ENCODE results near the gene SCO2. TPM values are rescaled to one million over a fixed set of nuclear protein-coding genes. Genes with fewer than 3 reads are reported as not detected.

Gene SCO2
- total RNA-seq, 1 donor from 2014 or later, result 0.52 TPM

DNA sequence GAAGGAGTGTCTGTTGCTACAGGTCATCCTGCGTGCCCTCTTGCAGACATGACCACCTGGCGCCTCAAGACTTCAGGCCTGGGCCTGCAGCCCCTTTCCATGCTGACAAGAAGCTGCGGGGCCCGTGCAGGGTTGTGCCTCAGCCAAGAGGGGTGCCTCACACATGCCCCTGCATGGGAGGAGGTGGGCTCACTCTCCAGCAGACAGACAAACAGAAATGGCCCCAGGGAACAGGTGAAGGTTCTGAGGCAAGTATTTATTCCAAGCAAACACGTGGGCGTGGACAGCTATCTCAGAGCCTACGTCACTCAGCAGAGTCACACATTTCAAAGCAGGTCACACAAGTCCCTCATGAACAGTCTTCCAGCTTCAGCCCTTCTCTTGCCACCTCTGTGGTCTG lies 43.2 kb upstream of the SCO2 start:
- Histone ChIP-seq H3K9ac (ENCODE audit: low read depth in 1 of 3, low read length in 3 of 3) (peak overlapping the region in 1 of 3 donors; percentile 8), H3K27me3 (ENCODE audit: control insufficient read depth in 3 of 3, insufficient read depth in 3 of 3, low read length in 3 of 3) (no peaks in the 10 kb centered on the region), H3K4me1 (ENCODE audit: control insufficient read depth in 3 of 3, insufficient read depth in 3 of 3, low read length in 3 of 3) (peaks cover 16 to 49% (median 31%) of the 10 kb centered on the region in 3 donors), H3K9me3 (ENCODE audit: control insufficient read depth in 3 of 3, low read length in 3 of 3) (no peaks in the 10 kb centered on the region), H3K4me3 (ENCODE audit: low read length in 3 of 3) (no peak overlapping the region), H3K27ac (ENCODE audit: low read depth, low read length) (no peak overlapping the region), H3K36me3 (ENCODE audit: control insufficient read depth in 3 of 3, insufficient read depth in 3 of 3, low read length in 3 of 3) (peaks cover 44 to 60% (median 56%) of the 10 kb centered on the region in 3 donors)

DNA sequence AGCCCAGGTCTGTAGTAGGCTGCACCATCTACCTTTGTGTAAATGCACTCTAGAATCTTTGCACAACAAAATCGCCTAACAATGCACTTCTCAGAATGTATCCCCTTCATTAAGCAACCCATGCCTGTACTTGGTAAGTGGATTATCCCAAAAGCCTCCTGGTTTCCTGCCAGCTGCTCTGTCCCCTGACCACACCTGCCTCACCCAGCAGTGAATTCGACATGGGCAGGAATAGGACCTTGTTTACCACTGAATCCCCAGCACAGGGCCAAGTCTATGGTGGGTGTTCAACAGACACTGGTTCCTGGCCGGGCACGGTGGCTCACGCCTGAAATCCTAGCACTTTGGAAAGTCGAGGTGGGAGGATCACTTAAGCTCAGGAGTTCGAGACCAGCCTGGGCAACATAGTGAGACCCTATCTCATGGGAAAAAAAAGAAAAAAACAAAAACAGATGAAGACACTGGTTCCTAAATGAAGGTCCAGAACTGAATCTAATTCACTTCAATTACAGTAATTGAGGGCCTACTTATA lies 42.4 kb upstream of the SCO2 start:
- no peak overlapping the region for H3K27ac ChIP-seq (ENCODE audit: low read depth, low read length)
- no peak overlapping the region for H3K9ac ChIP-seq (ENCODE audit: low read depth in 1 of 3, low read length in 3 of 3)
- H3K4me3 ChIP-seq (ENCODE audit: low read length in 3 of 3), result no peak overlapping the region
- peaks cover 23 to 51% (median 39%) of the 10 kb centered on the region in 3 donors for H3K4me1 ChIP-seq (ENCODE audit: control insufficient read depth in 3 of 3, insufficient read depth in 3 of 3, low read length in 3 of 3)
- H3K9me3 ChIP-seq (ENCODE audit: control insufficient read depth in 3 of 3, low read length in 3 of 3), result no peaks in the 10 kb centered on the region
- no peaks in the 10 kb centered on the region for H3K27me3 ChIP-seq (ENCODE audit: control insufficient read depth in 3 of 3, insufficient read depth in 3 of 3, low read length in 3 of 3)
- peaks cover 40 to 53% (median 48%) of the 10 kb centered on the region in 3 donors for H3K36me3 ChIP-seq (ENCODE audit: control insufficient read depth in 3 of 3, insufficient read depth in 3 of 3, low read length in 3 of 3)

DNA sequence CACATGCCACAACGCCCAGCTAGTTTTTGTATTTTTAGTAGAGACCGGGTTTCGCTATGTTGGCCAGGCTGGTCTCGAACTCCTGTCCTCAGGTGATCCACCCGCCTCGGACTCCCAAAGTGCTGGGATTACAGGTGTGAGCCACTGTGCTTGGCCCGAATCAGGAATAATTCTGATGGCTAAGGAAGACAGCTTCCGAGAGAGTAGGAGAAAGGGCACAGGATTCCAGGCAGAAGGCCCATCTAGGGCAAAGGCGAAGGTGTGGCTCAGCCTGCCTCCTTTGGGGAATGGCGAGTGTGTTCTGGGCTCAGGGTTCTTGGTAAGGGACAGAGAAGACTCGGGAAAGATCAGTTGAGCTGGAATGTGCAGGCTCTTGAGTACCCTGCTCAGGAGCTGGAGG lies 38.9 kb upstream of the SCO2 start:
- Histone ChIP-seq H3K4me3 (ENCODE audit: low read length in 3 of 3) (no peak overlapping the region), H3K27ac (ENCODE audit: low read depth, low read length) (no peak overlapping the region), H3K9ac (ENCODE audit: low read depth in 1 of 3, low read length in 3 of 3) (peak overlapping the region in 1 of 3 donors; percentile 50), H3K9me3 (ENCODE audit: control insufficient read depth in 3 of 3, low read length in 3 of 3) (no peaks in the 10 kb centered on the region), H3K4me1 (ENCODE audit: control insufficient read depth in 3 of 3, insufficient read depth in 3 of 3, low read length in 3 of 3) (peaks cover 10 to 19% (median 16%) of the 10 kb centered on the region in 3 donors), H3K27me3 (ENCODE audit: control insufficient read depth in 3 of 3, insufficient read depth in 3 of 3, low read length in 3 of 3) (no peaks in the 10 kb centered on the region), H3K36me3 (ENCODE audit: control insufficient read depth in 3 of 3, insufficient read depth in 3 of 3, low read length in 3 of 3) (peaks cover 12 to 18% (median 13%) of the 10 kb centered on the region in 3 donors)

DNA sequence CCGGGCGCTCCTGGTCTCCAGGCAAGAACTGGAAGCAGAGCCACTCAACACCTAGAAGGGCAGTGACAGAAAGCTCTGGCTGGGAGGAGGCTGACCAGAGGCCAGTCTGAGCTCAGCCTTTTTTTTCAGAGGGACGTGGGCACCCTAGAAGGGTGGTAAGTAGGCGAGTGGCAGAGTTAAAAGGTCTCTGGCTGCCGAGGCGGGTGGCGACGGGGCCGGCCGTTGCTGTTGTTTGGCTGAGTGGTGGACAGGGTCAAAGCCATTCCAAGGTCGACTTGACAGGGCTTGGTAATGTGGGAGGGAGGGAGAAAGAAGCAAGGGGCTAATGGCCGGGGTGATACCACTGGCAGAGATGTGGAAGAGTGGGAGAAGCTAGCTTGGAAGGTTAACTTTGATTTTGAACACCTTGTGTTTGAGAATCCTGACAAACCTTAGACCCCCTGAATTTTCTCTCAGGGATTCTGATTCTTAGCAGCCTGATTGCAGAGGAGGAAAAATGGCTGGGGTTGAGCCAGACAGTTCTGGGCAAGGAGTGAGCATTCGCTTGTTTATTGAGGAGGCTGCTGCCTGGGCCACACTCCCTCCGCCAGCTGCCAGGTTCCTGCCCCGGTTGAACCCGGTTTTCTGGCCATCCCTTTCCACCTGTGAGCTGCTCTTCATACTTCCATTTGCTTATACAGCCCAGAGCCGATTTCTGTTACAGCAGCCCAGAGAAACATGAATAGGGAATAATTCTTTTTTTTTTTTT lies 38.2 kb upstream of the SCO2 start:
- Histone ChIP-seq H3K4me1 (ENCODE audit: control insufficient read depth in 3 of 3, insufficient read depth in 3 of 3, low read length in 3 of 3) (peaks cover 10 to 19% (median 12%) of the 10 kb centered on the region in 3 donors), H3K36me3 (ENCODE audit: control insufficient read depth in 3 of 3, insufficient read depth in 3 of 3, low read length in 3 of 3) (peaks cover 6 to 11% (median 6%) of the 10 kb centered on the region in 3 donors), H3K4me3 (ENCODE audit: low read length in 3 of 3) (peak overlapping the region; percentile 85 to 90 (median 90)), H3K27me3 (ENCODE audit: control insufficient read depth in 3 of 3, insufficient read depth in 3 of 3, low read length in 3 of 3) (peaks cover 0 to 3% (median under 1%) of the 10 kb centered on the region in 3 donors), H3K27ac (ENCODE audit: low read depth, low read length) (peak overlapping the region; percentile 90), H3K9me3 (ENCODE audit: control insufficient read depth in 3 of 3, low read length in 3 of 3) (no peaks in the 10 kb centered on the region), H3K9ac (ENCODE audit: low read depth in 1 of 3, low read length in 3 of 3) (peak overlapping the region; percentile 83 to 94 (median 91))

DNA sequence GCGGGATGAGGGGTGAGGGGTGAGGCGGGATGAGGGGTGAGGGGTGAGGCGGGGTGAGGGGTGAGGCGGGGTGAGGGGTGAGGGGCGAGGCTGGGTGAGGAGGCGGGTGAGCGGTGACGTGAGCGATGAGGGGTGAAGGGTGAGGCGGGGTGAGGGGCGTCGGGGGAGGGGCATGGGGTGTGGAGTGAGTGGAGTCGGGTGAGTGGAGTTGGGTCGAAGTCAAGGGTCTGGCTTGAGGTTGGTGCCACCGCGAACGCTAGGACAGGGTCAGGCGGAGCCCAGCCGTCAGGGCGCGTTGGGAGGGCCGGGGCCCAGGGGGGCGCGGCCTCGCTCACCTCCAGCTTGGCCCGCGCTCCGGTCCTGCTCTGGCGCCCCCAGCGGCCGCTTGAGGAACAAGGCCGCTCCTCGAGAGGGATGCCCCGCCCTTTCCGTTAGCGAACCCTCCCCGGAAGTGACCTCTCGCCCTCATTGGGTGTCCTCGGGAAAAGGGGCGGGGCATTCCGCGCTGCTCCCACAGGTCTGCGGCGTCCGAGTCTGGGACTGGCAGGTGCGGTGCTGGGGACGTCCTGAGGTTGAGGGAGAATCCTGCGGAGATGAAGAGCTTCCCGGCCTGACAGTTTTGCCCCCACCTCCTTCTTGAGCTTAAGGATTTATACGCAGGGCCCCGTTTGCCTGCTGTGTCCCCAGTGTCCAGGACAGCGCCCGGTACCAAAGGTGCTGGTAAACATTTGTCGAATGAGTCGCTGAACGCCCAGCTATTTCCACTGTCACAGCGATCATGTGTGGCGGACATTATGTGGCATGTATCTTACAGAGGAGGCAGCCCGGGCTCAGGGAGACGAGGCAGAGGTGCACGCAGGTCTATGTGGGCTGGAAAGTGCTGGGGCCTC lies 37.4 kb upstream of the SCO2 start, which contains the start of gene SYCE3:
Gene SYCE3, minus strand, starts transcription at position 397 of the 890 bp plus-strand sequence. CDS start 6,514 bp downstream, outside the sequence.
- Histone ChIP-seq H3K27ac (ENCODE audit: low read depth, low read length) (peak within 1 kb of the TSS; percentile 90), H3K4me1 (ENCODE audit: control insufficient read depth in 3 of 3, insufficient read depth in 3 of 3, low read length in 3 of 3) (peaks cover 10 to 19% (median 12%) of the 10 kb centered on the region in 3 donors), H3K4me3 (ENCODE audit: low read length in 3 of 3) (peak within 1 kb of the TSS; percentile 85 to 90 (median 90)), H3K9me3 (ENCODE audit: control insufficient read depth in 3 of 3, low read length in 3 of 3) (no peaks in the 10 kb centered on the region), H3K36me3 (ENCODE audit: control insufficient read depth in 3 of 3, insufficient read depth in 3 of 3, low read length in 3 of 3) (peaks cover 3 to 7% (median 3%) of the 10 kb centered on the region in 3 donors), H3K9ac (ENCODE audit: low read depth in 1 of 3, low read length in 3 of 3) (peak within 1 kb of the TSS; percentile 83 to 94 (median 91)), H3K27me3 (ENCODE audit: control insufficient read depth in 3 of 3, insufficient read depth in 3 of 3, low read length in 3 of 3) (peaks cover 0 to 3% (median 3%) of the 10 kb centered on the region in 3 donors)

DNA sequence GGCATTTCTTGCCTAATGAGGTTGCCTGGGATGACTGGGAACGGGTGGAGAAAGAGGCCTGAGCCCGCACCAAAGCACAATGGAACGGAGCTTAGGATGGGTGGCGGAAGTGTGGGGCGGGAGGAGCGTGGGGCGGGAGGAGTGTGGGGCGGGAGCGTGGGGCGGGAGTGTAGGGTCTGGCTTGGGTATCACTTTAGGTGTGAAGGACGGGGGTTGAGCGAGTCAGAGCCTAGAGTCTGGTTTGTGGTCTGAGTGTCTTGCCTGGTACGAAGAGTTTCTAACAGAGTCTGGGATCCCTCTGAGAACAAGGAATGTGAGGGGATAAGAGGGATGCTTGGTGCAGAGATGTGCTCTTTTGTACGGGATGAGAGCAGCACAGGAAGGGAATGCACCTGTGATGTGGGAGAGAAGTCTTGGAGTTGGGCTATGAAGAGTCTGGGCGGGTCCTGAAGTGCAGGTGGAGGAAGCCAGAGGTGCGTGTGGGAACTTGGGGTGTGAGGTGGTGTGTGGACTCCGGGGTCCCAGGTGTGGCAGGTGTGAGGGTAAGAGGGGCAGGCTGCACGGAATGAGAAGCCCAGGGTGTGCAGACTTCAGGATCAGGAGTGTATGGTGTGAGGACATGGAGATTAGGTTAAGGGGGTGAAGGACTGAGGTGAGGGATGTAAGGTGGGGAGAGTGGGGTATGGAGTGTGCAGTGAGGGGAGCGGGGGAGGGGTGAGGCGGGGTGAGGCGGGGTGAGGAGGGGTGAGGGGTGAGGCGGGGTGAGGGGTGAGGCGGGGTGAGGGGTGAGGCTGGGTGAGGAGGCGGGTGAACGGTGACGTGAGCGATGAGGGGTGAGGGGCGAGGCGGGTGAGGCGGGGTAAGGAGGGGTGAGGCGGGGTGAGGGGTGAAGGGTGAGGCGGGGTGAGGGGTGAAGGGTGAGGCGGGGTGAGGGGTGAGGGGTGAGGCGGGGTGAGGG lies 36.3 kb upstream of the SCO2 start:
- no peak overlapping the region for H3K27ac ChIP-seq (ENCODE audit: low read depth, low read length)
- H3K9ac ChIP-seq (ENCODE audit: low read depth in 1 of 3, low read length in 3 of 3), result no peak overlapping the region
- H3K4me1 ChIP-seq (ENCODE audit: control insufficient read depth in 3 of 3, insufficient read depth in 3 of 3, low read length in 3 of 3), result peaks cover 10 to 19% (median 12%) of the 10 kb centered on the region in 3 donors
- H3K9me3 ChIP-seq (ENCODE audit: control insufficient read depth in 3 of 3, low read length in 3 of 3), result no peaks in the 10 kb centered on the region
- H3K36me3 ChIP-seq (ENCODE audit: control insufficient read depth in 3 of 3, insufficient read depth in 3 of 3, low read length in 3 of 3), result no peaks in the 10 kb centered on the region
- H3K27me3 ChIP-seq (ENCODE audit: control insufficient read depth in 3 of 3, insufficient read depth in 3 of 3, low read length in 3 of 3), result peaks cover 0 to 3% (median 3%) of the 10 kb centered on the region in 3 donors
- H3K4me3 ChIP-seq (ENCODE audit: low read length in 3 of 3), result no peak overlapping the region

DNA sequence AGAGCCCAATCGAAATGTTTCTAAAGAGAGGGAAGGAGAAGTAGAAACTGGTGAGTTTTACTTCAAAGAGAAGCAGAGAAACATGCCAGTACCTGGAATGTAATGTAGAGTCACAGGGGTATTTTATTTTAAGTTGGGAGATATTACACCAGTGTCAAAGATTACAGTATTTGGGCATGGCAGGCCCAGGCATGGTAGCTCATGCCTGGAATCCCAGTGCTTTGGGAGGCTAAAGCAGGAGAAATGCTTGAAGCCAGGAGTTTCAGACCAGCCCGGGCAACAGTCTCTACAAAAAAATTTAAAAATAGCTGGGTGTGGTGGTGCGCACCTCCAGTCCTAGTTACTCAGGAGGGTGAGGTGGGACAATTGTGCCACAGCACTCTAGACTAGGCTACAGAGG lies 34.6 kb upstream of the SCO2 start:
- Histone ChIP-seq H3K9ac (ENCODE audit: low read depth in 1 of 3, low read length in 3 of 3) (no peak overlapping the region), H3K36me3 (ENCODE audit: control insufficient read depth in 3 of 3, insufficient read depth in 3 of 3, low read length in 3 of 3) (no peaks in the 10 kb centered on the region), H3K4me1 (ENCODE audit: control insufficient read depth in 3 of 3, insufficient read depth in 3 of 3, low read length in 3 of 3) (peaks cover 10 to 19% (median 12%) of the 10 kb centered on the region in 3 donors), H3K27ac (ENCODE audit: low read depth, low read length) (no peak overlapping the region), H3K9me3 (ENCODE audit: control insufficient read depth in 3 of 3, low read length in 3 of 3) (no peaks in the 10 kb centered on the region), H3K27me3 (ENCODE audit: control insufficient read depth in 3 of 3, insufficient read depth in 3 of 3, low read length in 3 of 3) (peaks cover 0 to 3% (median 3%) of the 10 kb centered on the region in 3 donors), H3K4me3 (ENCODE audit: low read length in 3 of 3) (no peak overlapping the region)

DNA sequence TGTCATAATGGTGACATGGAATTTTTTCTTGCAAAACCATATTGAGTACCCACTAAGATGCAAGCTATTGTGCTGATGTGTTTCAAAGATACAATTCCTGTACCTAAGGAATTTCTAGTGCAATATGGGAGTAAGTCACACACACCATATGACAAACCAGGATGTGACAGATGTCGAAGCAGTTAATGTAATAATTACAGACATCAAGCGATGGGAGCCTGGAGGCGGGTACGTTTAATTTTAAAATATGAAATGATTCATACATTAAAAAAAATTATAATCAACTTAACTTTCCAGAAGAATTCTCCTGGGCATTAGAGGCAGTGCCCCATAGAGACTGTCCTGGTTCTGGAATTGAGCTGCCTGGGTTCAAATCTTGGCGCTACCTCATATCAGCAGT lies 31.3 kb upstream of the SCO2 start:
- H3K36me3 ChIP-seq (ENCODE audit: control insufficient read depth in 3 of 3, insufficient read depth in 3 of 3, low read length in 3 of 3), result no peaks in the 10 kb centered on the region
- peaks cover 0 to 8% (median 5%) of the 10 kb centered on the region in 3 donors for H3K27me3 ChIP-seq (ENCODE audit: control insufficient read depth in 3 of 3, insufficient read depth in 3 of 3, low read length in 3 of 3)
- no peaks in the 10 kb centered on the region for H3K4me1 ChIP-seq (ENCODE audit: control insufficient read depth in 3 of 3, insufficient read depth in 3 of 3, low read length in 3 of 3)
- no peak overlapping the region for H3K4me3 ChIP-seq (ENCODE audit: low read length in 3 of 3)
- H3K9ac ChIP-seq (ENCODE audit: low read depth in 1 of 3, low read length in 3 of 3), result no peak overlapping the region
- no peak overlapping the region for H3K27ac ChIP-seq (ENCODE audit: low read depth, low read length)
- no peaks in the 10 kb centered on the region for H3K9me3 ChIP-seq (ENCODE audit: control insufficient read depth in 3 of 3, low read length in 3 of 3)

DNA sequence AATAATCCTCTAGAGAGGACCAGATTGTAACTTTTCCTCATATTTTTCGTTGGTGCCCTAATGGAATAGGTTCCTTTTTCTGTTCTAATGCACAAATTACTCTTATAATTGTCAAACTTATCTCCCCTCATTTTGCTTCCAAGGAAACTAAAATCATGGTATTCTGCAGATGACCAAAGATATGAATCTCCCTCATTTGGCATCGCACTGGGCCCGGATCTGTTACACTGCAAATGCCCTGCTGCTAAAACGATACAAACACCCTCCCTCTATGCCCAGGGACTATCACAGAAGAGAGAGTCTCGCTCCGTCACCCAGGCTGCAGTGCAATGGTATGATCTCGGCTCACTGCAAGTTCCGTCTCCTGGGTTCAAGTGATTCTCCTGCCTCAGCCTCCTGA lies 27.9 kb upstream of the SCO2 start:
- peaks cover 15 to 35% (median 28%) of the 10 kb centered on the region in 3 donors for H3K27me3 ChIP-seq (ENCODE audit: control insufficient read depth in 3 of 3, insufficient read depth in 3 of 3, low read length in 3 of 3)
- no peak overlapping the region for H3K27ac ChIP-seq (ENCODE audit: low read depth, low read length)
- H3K4me1 ChIP-seq (ENCODE audit: control insufficient read depth in 3 of 3, insufficient read depth in 3 of 3, low read length in 3 of 3), result peaks cover 0 to 4% (median 0%) of the 10 kb centered on the region in 3 donors
- no peak overlapping the region for H3K9ac ChIP-seq (ENCODE audit: low read depth in 1 of 3, low read length in 3 of 3)
- H3K36me3 ChIP-seq (ENCODE audit: control insufficient read depth in 3 of 3, insufficient read depth in 3 of 3, low read length in 3 of 3), result no peaks in the 10 kb centered on the region
- no peaks in the 10 kb centered on the region for H3K9me3 ChIP-seq (ENCODE audit: control insufficient read depth in 3 of 3, low read length in 3 of 3)
- H3K4me3 ChIP-seq (ENCODE audit: low read length in 3 of 3), result no peak overlapping the region
